SK-N-SH (cell line): ENCODE data around the gene IL17RA. TPM values are rescaled to one million over a fixed set of nuclear protein-coding genes. Genes with fewer than 3 reads are reported as not detected.

Source experiments
- CTCF ChIA-PET: fragments of 300-600, 350-600 bp; formaldehyde crosslinking; extraction: SDS; loops from one replicate; lab custom pipeline; 2021; lab: Yijun Ruan, JAX
- POLR2A ChIA-PET: fragments of 350-600 bp; sonication (Branson Sonifier 250); formaldehyde crosslinking; extraction: SDS; loops from one replicate; lab custom pipeline; 2020; ENCODE audit warnings: antibody characterized with exemption, inconsistent platforms; lab: Yijun Ruan, JAX
- DNase-seq: peaks from one replicate; pipeline ENCODE4 v3.0.0; 2012
- H2AFZ ChIP-seq: fragments of 200-600 bp; sonication (generic); 2 replicates; pipeline ENCODE4 v1.8.1; 2016; ENCODE audit warnings: antibody characterized with exemption, mild to moderate bottlenecking, low read depth
- H3F3A ChIP-seq: fragments of 200-600 bp; sonication (generic); replicated peaks from 2 replicates; pipeline ENCODE3; 2016; ENCODE audit warnings: antibody characterized with exemption, mild to moderate bottlenecking; ENCODE audit not compliant: insufficient read depth
- H3K27ac ChIP-seq, 2 experiments: fragments of 200-500 bp in 1 of 2; fragments of 200-600 bp in 1 of 2; sonication (Bioruptor generic) in 1 of 2; sonication (generic), shearing (Covaris generic) in 1 of 2; 2 replicates each; pipeline versions ENCODE4 v1.5.1 to v1.6.1; 2014 to 2016; ENCODE audit warnings: low read depth in 2 of 2, inconsistent platforms in 1 of 2, low read length in 1 of 2, mild to moderate bottlenecking in 1 of 2, mixed read lengths in 1 of 2
- H3K27me3 ChIP-seq: fragments of 200-600 bp; sonication (generic), shearing (Covaris generic); 2 replicates; pipeline ENCODE4 v1.6.1; 2016; ENCODE audit warnings: mixed run types; ENCODE audit not compliant: insufficient read depth
- H3K36me3 ChIP-seq, 2 experiments: fragments of 200-500 bp in 1 of 2; fragments of 200-600 bp in 1 of 2; sonication (Bioruptor generic) in 1 of 2; sonication (generic) in 1 of 2; replicated peaks in 1 of 2; 2 replicates each; pipeline versions ENCODE3 to v1.5.1; 2014 to 2016; ENCODE audit warnings: low read length in 1 of 2, mild to moderate bottlenecking in 1 of 2; ENCODE audit not compliant: insufficient read depth in 2 of 2, control insufficient read depth in 1 of 2
- H3K4me1 ChIP-seq, 2 experiments: fragments of 200-500 bp in 1 of 2; fragments of 200-600 bp in 1 of 2; sonication (Bioruptor generic) in 1 of 2; sonication (generic), shearing (Covaris generic) in 1 of 2; 2 replicates each; pipeline versions ENCODE4 v1.5.1 to v1.6.1; 2014 to 2016; ENCODE audit warnings: low read depth in 1 of 2, low read length in 1 of 2, mixed run types in 1 of 2; ENCODE audit not compliant: insufficient read depth in 2 of 2, control insufficient read depth in 1 of 2
- H3K4me2 ChIP-seq: fragments of 200-600 bp; sonication (generic), shearing (Covaris generic); 2 replicates; pipeline ENCODE4 v1.6.1; 2017; ENCODE audit warnings: mixed run types
- H3K4me3 ChIP-seq, 2 experiments: fragments of 200-500 bp in 1 of 2; fragments of 200-600 bp in 1 of 2; sonication (Bioruptor generic) in 1 of 2; sonication (generic), shearing (Covaris generic) in 1 of 2; 2 replicates each; pipeline versions ENCODE4 v1.5.1 to v1.8.1; 2014 to 2016; ENCODE audit warnings: low read depth in 2 of 2, inconsistent platforms in 1 of 2, low read length in 1 of 2, mild to moderate bottlenecking in 1 of 2, mixed read lengths in 1 of 2, moderate library complexity in 1 of 2
- H3K79me2 ChIP-seq: fragments of 200-600 bp; sonication (generic); 2 replicates; pipeline ENCODE4 v1.8.1; 2017; ENCODE audit warnings: mild to moderate bottlenecking; ENCODE audit not compliant: insufficient read depth
- H3K9ac ChIP-seq: fragments of 200-600 bp; sonication (generic); 2 replicates; pipeline ENCODE4 v1.6.1; 2017; ENCODE audit warnings: mixed run types
- H3K9me2 ChIP-seq: fragments of 200-600 bp; sonication (generic); 2 replicates; pipeline ENCODE4 v1.6.1; 2017; ENCODE audit warnings: mixed run types
- H3K9me3 ChIP-seq: fragments of 200-600 bp; sonication (generic); 2 replicates; pipeline ENCODE4 v1.6.1; 2017; ENCODE audit warnings: mixed run types, mild to moderate bottlenecking, moderate library complexity
- H4K20me1 ChIP-seq: fragments of 200-600 bp; sonication (generic); 2 replicates; pipeline ENCODE4 v1.6.1; 2017; ENCODE audit warnings: mild to moderate bottlenecking, mixed run types; ENCODE audit not compliant: insufficient read depth
- CHD2 ChIP-seq: fragments of 150-350 bp; IDR thresholded peaks from 2 replicates; pipeline ENCODE4 v1.6.1; 2018; ENCODE audit warnings: low read length; ENCODE audit not compliant: partially characterized antibody
- ELF1 ChIP-seq: IDR thresholded peaks from 2 replicates; pipeline ENCODE4 v1.4.0; 2012
- EZH2phosphoT487 ChIP-seq: fragments of 200-600 bp; sonication (generic); IDR thresholded peaks from 2 replicates; pipeline ENCODE4 v1.6.1; 2017; ENCODE audit warnings: low read depth, mixed run types, mild to moderate bottlenecking, antibody characterized with exemption, moderate library complexity, borderline replicate concordance
- FOSL2 ChIP-seq: IDR thresholded peaks from 2 replicates; pipeline ENCODE4 v1.4.0; 2012; ENCODE audit warnings: low read depth, mild to moderate bottlenecking, moderate library complexity, borderline replicate concordance
- FOXJ3 ChIP-seq: sonication (generic); formaldehyde crosslinking; IDR thresholded peaks from 2 replicates; pipeline ENCODE4 v1.5.1; 2020; ENCODE audit warnings: mild to moderate bottlenecking, missing genetic modification reagents
- FOXM1 ChIP-seq: IDR thresholded peaks from 2 replicates; pipeline ENCODE4 v1.4.0; 2012; ENCODE audit warnings: low read depth, mild to moderate bottlenecking
- GABPA ChIP-seq: IDR thresholded peaks from 2 replicates; pipeline ENCODE4 v1.4.0; 2012; ENCODE audit warnings: low read depth, mild to moderate bottlenecking
- RAD21 ChIP-seq: IDR thresholded peaks from 2 replicates; pipeline ENCODE4 v1.6.1; 2012; ENCODE audit warnings: mild to moderate bottlenecking, low read length
- RCOR1 ChIP-seq: fragments of 150-350 bp; IDR thresholded peaks from 2 replicates; pipeline ENCODE4 v1.6.1; 2017; ENCODE audit warnings: antibody characterized with exemption, low read length
- USF2 ChIP-seq: fragments of 150-350 bp; IDR thresholded peaks from 2 replicates; pipeline ENCODE4 v1.6.1; 2017; ENCODE audit warnings: antibody characterized with exemption, low read length, low read depth, borderline replicate concordance
- WGBS: methylation state at CpG from one replicate; pipeline ENCODE4 v1.1.6; 2017; ENCODE audit warnings: low lambda C conversion rate; 5-methylcytosine and 5-hydroxymethylcytosine counted together
- polyA plus RNA-seq, 3 experiments: library from polyadenylated mRNA; depleted of rRNA; stranded (reverse); fragments of >200 nt; gene quantifications; 2 replicates each; pipeline ENCODE4 v1.2.3, GENCODE V29; 2012
- TF ChIP-seq, protein P1 (sequence below): IDR thresholded peaks from 2 replicates; pipeline ENCODE4 v1.6.1; 2012; ENCODE audit warnings: mild to moderate bottlenecking, low read depth, low read length, moderate library complexity

The IL17RA gene
- polyA plus RNA-seq, 1 of the 3 experiments (the other 2 are of a cell fraction), result 4.5 TPM

- H3K27me3 ChIP-seq, result peaks cover 4% of the 10 kb centered on the region; the same call in 1 of the 2 replicates
- H4K20me1 ChIP-seq, result peaks cover 15% of the 10 kb centered on the region; the same call in 1 of the 2 replicates
- no peak overlapping the region for H2AFZ ChIP-seq
- TF ChIP-seq, protein P1, sequence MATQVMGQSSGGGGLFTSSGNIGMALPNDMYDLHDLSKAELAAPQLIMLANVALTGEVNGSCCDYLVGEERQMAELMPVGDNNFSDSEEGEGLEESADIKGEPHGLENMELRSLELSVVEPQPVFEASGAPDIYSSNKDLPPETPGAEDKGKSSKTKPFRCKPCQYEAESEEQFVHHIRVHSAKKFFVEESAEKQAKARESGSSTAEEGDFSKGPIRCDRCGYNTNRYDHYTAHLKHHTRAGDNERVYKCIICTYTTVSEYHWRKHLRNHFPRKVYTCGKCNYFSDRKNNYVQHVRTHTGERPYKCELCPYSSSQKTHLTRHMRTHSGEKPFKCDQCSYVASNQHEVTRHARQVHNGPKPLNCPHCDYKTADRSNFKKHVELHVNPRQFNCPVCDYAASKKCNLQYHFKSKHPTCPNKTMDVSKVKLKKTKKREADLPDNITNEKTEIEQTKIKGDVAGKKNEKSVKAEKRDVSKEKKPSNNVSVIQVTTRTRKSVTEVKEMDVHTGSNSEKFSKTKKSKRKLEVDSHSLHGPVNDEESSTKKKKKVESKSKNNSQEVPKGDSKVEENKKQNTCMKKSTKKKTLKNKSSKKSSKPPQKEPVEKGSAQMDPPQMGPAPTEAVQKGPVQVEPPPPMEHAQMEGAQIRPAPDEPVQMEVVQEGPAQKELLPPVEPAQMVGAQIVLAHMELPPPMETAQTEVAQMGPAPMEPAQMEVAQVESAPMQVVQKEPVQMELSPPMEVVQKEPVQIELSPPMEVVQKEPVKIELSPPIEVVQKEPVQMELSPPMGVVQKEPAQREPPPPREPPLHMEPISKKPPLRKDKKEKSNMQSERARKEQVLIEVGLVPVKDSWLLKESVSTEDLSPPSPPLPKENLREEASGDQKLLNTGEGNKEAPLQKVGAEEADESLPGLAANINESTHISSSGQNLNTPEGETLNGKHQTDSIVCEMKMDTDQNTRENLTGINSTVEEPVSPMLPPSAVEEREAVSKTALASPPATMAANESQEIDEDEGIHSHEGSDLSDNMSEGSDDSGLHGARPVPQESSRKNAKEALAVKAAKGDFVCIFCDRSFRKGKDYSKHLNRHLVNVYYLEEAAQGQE, result no peak
- no peak for TF ChIP-seq CHD2
- no peak overlapping the region for H3K9ac ChIP-seq
- H3K9me2 ChIP-seq, result no peaks in the 10 kb centered on the region
- H3F3A ChIP-seq, result peaks cover 3% of the 10 kb centered on the region
- H3K9me3 ChIP-seq, result no peaks in the 10 kb centered on the region
- CTCF ChIA-PET, result interaction anchor here (1.3 to 5.2 kb wide), 3 partner anchors 11 to 86 kb away, joined by 3 to 17 read pairs (median 7); no protein-coding TSS in a partner anchor
- DNase-seq, result no peak
- no peaks in the 10 kb centered on the region for H3K36me3 ChIP-seq
- POLR2A ChIA-PET, result no interaction called here
- 25% methylated on average over 7 of the region's 7 CpGs for WGBS
- H3K79me2 ChIP-seq, result peaks cover 3% of the 10 kb centered on the region
- H3K4me3 ChIP-seq, result peak overlapping the region in 1 of 2 experiments; percentile 74; a peak in 1 of 4 replicates
- no peak overlapping the region for H3K27ac ChIP-seq
- no peaks in the 10 kb centered on the region for H3K4me1 ChIP-seq
- peak overlapping the region; percentile 82 for H3K4me2 ChIP-seq
Observed at GRCh38 chr22:17086296-17086695, 1.5 kb downstream of the IL17RA start.

- Histone ChIP-seq H3K4me2 (peak overlapping the region; percentile 82; the same call in 1 of the 2 replicates), H3K79me2 (peaks cover 3% of the 10 kb centered on the region)
- no peak for DNase-seq
Observed at GRCh38 chr22:17086788-17087497, 2.1 kb downstream of the IL17RA start.

More at GRCh38 chr22:17086788-17087497, 2.1 kb downstream of the IL17RA start:
- H4K20me1 ChIP-seq, result peaks cover 19% of the 10 kb centered on the region
- peaks cover 3% of the 10 kb centered on the region for H3F3A ChIP-seq
- H3K9me2 ChIP-seq, result no peaks in the 10 kb centered on the region
- POLR2A ChIA-PET, result no interaction called here
- H3K36me3 ChIP-seq, result no peaks in the 10 kb centered on the region
- TF ChIP-seq CHD2 (no peak), FOSL2 (no peak), USF2 (no peak), RCOR1 (no peak), EZH2phosphoT487 (no peak), RAD21 (no peak), FOXM1 (no peak), GABPA (no peak), FOXJ3 (CRISPR knock-in tag) (no peak), ELF1 (no peak)
- TF ChIP-seq, protein P1, result no peak
- TF ChIP-seq, all 33 proteins: peak for 0
- 30% methylated on average over 9 of the region's 10 CpGs for WGBS
- Histone ChIP-seq H3K9me3 (no peaks in the 10 kb centered on the region), H3K27me3 (peaks cover 4% of the 10 kb centered on the region; the same call in 1 of the 2 replicates), H2AFZ (no peak overlapping the region), H3K27ac (no peak overlapping the region), H3K9ac (no peak overlapping the region), H3K4me3 (no peak overlapping the region), H3K4me1 (no peaks in the 10 kb centered on the region)
- CTCF ChIA-PET, result interaction anchor here (0.7 to 1.9 kb wide), 3 partner anchors 9 to 13 kb away, joined by 3 to 7 read pairs (median 4); no protein-coding TSS in a partner anchor
